ENCODE data around the gene SLC4A7.

Gene SLC4A7

GRCh38 chr3:27354161-27354560, 130.0 kb downstream of the SLC4A7 start:
- H3K27me3 ChIP-seq (ENCODE audit: control insufficient read depth, insufficient read depth, low read length), result no peaks in the 10 kb centered on the region
- H3K36me3 ChIP-seq (ENCODE audit: insufficient read depth, low read length), result peaks cover 4% of the 10 kb centered on the region
- no peaks in the 10 kb centered on the region for H3K9me3 ChIP-seq (replicated peaks; ENCODE audit: low read length)
- H3K4me2 ChIP-seq (ENCODE audit: low read length), result no peak overlapping the region
- no peak overlapping the region for H3K9ac ChIP-seq (ENCODE audit: low read depth, low read length)
- H3K4me3 ChIP-seq (ENCODE audit: low read length), result no peak overlapping the region
- peaks cover 4% of the 10 kb centered on the region for H3K4me1 ChIP-seq (ENCODE audit: control insufficient read depth, insufficient read depth, low read length)

GRCh38 chr3:27353221-27353620, 131.0 kb downstream of the SLC4A7 start:
- H3K27me3 ChIP-seq (ENCODE audit: control insufficient read depth, insufficient read depth, low read length), result no peaks in the 10 kb centered on the region
- no peak overlapping the region for H3K4me2 ChIP-seq (ENCODE audit: low read length)
- H3K4me3 ChIP-seq (ENCODE audit: low read length), result no peak overlapping the region
- H3K9me3 ChIP-seq (replicated peaks; ENCODE audit: low read length), result no peaks in the 10 kb centered on the region
- no peak overlapping the region for H3K9ac ChIP-seq (ENCODE audit: low read depth, low read length)
- H3K4me1 ChIP-seq (ENCODE audit: control insufficient read depth, insufficient read depth, low read length), result peaks cover 3% of the 10 kb centered on the region
- peaks cover 9% of the 10 kb centered on the region for H3K36me3 ChIP-seq (ENCODE audit: insufficient read depth, low read length)

DNA sequence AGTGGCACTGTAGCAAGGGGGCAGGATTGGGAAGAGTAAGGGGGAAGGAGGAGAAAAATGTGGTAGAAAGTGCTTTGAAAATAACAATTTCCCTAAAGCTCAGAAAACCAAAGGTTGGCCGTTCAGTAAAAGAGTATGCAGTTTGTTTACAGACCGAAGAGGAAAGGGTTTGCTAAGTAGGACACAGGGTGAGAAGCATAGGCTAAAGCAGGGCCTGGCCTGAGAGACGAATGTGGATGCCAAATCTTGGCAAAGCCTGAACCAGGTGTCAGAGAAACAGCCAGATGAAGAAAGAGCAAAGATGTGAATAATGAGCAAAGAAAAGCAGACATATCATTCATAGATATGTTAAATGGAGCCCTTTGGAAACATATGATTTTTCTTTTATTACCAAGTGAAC, 132.1 kb downstream of the SLC4A7 start:
- peaks cover 11% of the 10 kb centered on the region for H3K36me3 ChIP-seq (ENCODE audit: insufficient read depth, low read length)
- no peak overlapping the region for H3K4me3 ChIP-seq (ENCODE audit: low read length)
- H3K9me3 ChIP-seq (replicated peaks; ENCODE audit: low read length), result no peaks in the 10 kb centered on the region
- no peak overlapping the region for H3K9ac ChIP-seq (ENCODE audit: low read depth, low read length)
- peaks cover 3% of the 10 kb centered on the region for H3K4me1 ChIP-seq (ENCODE audit: control insufficient read depth, insufficient read depth, low read length)
- H3K27me3 ChIP-seq (ENCODE audit: control insufficient read depth, insufficient read depth, low read length), result no peaks in the 10 kb centered on the region
- no peak overlapping the region for H3K4me2 ChIP-seq (ENCODE audit: low read length)

DNA sequence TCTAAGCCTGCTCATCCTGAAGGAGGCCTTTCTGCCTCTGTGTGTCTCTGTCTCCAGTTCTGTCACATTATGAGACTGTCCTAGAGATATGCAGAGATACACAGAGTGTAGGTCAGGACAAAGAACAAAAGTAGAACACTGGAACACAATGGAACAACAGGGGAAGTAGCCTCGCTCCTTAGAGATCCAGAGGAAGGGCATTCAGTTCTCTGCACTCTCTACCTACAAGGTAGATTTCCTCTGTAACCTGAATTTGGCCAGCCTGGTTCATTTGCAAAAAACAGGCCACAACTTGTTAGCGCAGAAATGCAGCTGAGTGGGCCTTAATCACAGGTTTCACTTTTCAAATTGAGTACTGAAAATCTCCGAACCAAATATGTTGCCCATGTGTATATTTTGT, 134.4 kb downstream of the SLC4A7 start:
- Histone ChIP-seq H3K4me3 (ENCODE audit: low read length) (no peak overlapping the region), H3K4me2 (ENCODE audit: low read length) (no peak overlapping the region), H3K27me3 (ENCODE audit: control insufficient read depth, insufficient read depth, low read length) (no peaks in the 10 kb centered on the region), H3K9ac (ENCODE audit: low read depth, low read length) (no peak overlapping the region), H3K36me3 (ENCODE audit: insufficient read depth, low read length) (peaks cover 15% of the 10 kb centered on the region), H3K4me1 (ENCODE audit: control insufficient read depth, insufficient read depth, low read length) (no peaks in the 10 kb centered on the region), H3K9me3 (replicated peaks; ENCODE audit: low read length) (no peaks in the 10 kb centered on the region)

DNA sequence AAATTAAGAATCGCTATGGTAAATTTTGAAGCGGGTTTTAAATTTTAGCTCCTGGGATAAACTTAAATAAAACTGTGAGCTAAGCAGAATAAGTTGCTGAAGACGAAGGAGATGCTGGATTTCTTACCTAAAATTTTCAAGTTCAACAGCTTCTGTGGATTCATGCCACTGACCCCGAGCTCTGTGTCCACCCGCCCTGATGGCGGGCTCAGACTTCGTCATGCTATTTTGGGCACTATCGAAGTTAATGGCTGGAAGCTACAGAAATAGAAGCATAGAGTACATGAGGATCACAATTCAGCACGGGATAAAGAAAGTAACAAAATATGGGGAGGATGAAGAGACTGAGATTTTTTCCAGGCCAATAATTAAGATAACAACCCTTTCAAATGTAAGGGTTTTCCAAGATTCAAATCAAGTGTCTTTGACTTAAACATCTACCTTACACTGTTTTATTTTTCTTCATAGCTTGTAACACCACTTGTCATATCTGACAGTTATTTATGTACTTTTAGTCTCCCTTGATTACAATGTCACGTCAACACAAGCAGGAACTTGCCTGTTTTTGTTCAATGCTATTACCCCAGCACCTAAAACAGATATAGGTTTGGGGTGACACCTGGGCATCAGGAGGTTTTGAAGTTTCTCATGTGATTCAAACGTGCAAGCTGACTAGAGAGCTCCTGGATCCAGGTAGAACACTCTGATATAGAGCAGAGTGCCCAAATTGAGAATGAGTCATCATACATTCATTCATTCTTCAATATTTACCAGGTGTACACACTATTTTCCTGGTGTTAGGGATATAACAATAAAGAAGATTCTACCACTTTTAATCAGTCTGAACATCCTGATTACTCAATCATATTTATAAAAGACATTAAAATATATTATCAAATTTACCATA, 138.0 kb downstream of the SLC4A7 start:
- Histone ChIP-seq H3K36me3 (ENCODE audit: insufficient read depth, low read length) (peaks cover 11% of the 10 kb centered on the region), H3K9me3 (replicated peaks; ENCODE audit: low read length) (no peaks in the 10 kb centered on the region), H3K4me2 (ENCODE audit: low read length) (no peak overlapping the region), H3K4me3 (ENCODE audit: low read length) (no peak overlapping the region), H3K27me3 (ENCODE audit: control insufficient read depth, insufficient read depth, low read length) (no peaks in the 10 kb centered on the region), H3K9ac (ENCODE audit: low read depth, low read length) (no peak overlapping the region), H3K4me1 (ENCODE audit: control insufficient read depth, insufficient read depth, low read length) (no peaks in the 10 kb centered on the region)

DNA sequence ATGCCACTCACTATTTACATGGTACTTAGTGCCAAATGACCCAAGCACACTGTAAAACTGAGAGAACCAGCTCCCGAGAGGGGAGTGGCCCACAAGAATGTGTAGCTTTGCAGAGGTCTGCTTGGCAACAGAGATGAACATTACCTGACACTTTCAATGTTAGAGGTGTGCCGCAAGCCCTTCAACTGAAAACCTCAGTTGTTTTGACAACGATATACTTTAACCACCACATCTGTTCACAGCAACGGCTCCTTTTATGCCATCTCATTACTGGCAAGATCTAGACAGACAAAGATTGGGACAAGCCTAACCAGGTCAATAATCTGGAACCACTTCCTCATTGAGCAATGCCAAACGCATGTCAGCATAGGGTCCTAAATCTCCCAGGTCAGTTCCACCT, 138.7 kb downstream of the SLC4A7 start:
- Histone ChIP-seq H3K4me2 (ENCODE audit: low read length) (no peak overlapping the region), H3K9me3 (replicated peaks; ENCODE audit: low read length) (no peaks in the 10 kb centered on the region), H3K4me1 (ENCODE audit: control insufficient read depth, insufficient read depth, low read length) (no peaks in the 10 kb centered on the region), H3K27me3 (ENCODE audit: control insufficient read depth, insufficient read depth, low read length) (no peaks in the 10 kb centered on the region), H3K4me3 (ENCODE audit: low read length) (no peak overlapping the region), H3K36me3 (ENCODE audit: insufficient read depth, low read length) (peaks cover 11% of the 10 kb centered on the region), H3K9ac (ENCODE audit: low read depth, low read length) (no peak overlapping the region)

DNA sequence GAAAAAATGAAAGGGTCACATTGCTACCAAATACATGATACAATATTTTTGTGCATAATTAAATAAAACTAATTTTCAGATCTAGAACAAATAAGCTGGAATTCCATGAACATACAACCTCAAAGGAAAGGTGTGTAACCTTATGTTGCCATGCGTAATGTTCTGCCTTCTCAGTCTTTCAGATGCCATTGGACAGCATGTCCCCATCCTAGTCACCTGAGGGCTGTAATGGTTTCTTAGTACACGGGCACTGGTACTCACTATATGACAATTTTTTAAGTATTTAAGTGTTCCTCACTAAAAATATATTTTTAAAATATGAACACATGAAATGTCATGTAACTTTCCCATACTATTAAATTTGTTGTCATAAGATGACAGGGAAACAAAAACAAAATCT, 139.1 kb downstream of the SLC4A7 start:
- no peak overlapping the region for H3K4me2 ChIP-seq (ENCODE audit: low read length)
- peaks cover 11% of the 10 kb centered on the region for H3K36me3 ChIP-seq (ENCODE audit: insufficient read depth, low read length)
- H3K9me3 ChIP-seq (replicated peaks; ENCODE audit: low read length), result no peaks in the 10 kb centered on the region
- no peaks in the 10 kb centered on the region for H3K4me1 ChIP-seq (ENCODE audit: control insufficient read depth, insufficient read depth, low read length)
- H3K4me3 ChIP-seq (ENCODE audit: low read length), result no peak overlapping the region
- H3K9ac ChIP-seq (ENCODE audit: low read depth, low read length), result no peak overlapping the region
- H3K27me3 ChIP-seq (ENCODE audit: control insufficient read depth, insufficient read depth, low read length), result no peaks in the 10 kb centered on the region

GRCh38 chr3:27344192-27344591, 140.0 kb downstream of the SLC4A7 start:
- Histone ChIP-seq H3K36me3 (ENCODE audit: insufficient read depth, low read length) (peaks cover 11% of the 10 kb centered on the region), H3K27me3 (ENCODE audit: control insufficient read depth, insufficient read depth, low read length) (no peaks in the 10 kb centered on the region), H3K9me3 (replicated peaks; ENCODE audit: low read length) (no peaks in the 10 kb centered on the region), H3K4me1 (ENCODE audit: control insufficient read depth, insufficient read depth, low read length) (no peaks in the 10 kb centered on the region), H3K4me3 (ENCODE audit: low read length) (no peak overlapping the region), H3K4me2 (ENCODE audit: low read length) (no peak overlapping the region), H3K9ac (ENCODE audit: low read depth, low read length) (no peak overlapping the region)

GRCh38 chr3:27342267-27342666, 141.9 kb downstream of the SLC4A7 start:
- Histone ChIP-seq H3K9me3 (replicated peaks; ENCODE audit: low read length) (no peaks in the 10 kb centered on the region), H3K27me3 (ENCODE audit: control insufficient read depth, insufficient read depth, low read length) (no peaks in the 10 kb centered on the region), H3K9ac (ENCODE audit: low read depth, low read length) (no peak overlapping the region), H3K4me3 (ENCODE audit: low read length) (no peak overlapping the region), H3K4me2 (ENCODE audit: low read length) (no peak overlapping the region), H3K4me1 (ENCODE audit: control insufficient read depth, insufficient read depth, low read length) (no peaks in the 10 kb centered on the region), H3K36me3 (ENCODE audit: insufficient read depth, low read length) (peaks cover 4% of the 10 kb centered on the region)

- Histone ChIP-seq H3K36me3 (ENCODE audit: insufficient read depth, low read length) (peaks cover 3% of the 10 kb centered on the region), H3K4me3 (ENCODE audit: low read length) (no peak overlapping the region)
These were observed 143.7 kb downstream of the SLC4A7 start for GRCh38 chr3:27340534-27340933.

DNA sequence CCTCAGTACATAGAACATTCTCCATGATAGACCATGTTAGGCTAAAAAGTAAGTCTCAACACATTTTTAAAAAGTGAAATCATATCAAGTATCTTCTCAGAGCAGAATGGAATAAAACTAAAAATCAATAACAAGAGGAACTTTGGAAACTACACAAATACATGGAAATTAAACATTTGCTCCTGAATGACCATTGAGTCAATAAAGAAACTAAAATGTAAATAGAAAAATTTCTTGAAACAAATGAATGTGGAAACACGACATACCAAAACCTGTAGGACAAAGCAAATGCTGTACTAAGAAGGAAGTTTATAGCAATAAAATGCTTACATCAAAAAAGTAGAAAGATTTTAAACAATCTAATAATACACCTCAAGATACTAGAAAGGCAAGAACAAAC, 148.6 kb downstream of the SLC4A7 start:
- Histone ChIP-seq H3K4me1 (ENCODE audit: control insufficient read depth, insufficient read depth, low read length) (no peaks in the 10 kb centered on the region), H3K9me3 (replicated peaks; ENCODE audit: low read length) (no peaks in the 10 kb centered on the region), H3K27me3 (ENCODE audit: control insufficient read depth, insufficient read depth, low read length) (no peaks in the 10 kb centered on the region), H3K4me3 (ENCODE audit: low read length) (no peak overlapping the region), H3K4me2 (ENCODE audit: low read length) (no peak overlapping the region), H3K9ac (ENCODE audit: low read depth, low read length) (no peak overlapping the region), H3K36me3 (ENCODE audit: insufficient read depth, low read length) (peaks cover 2% of the 10 kb centered on the region)

More at GRCh38 chr3:27340534-27340933, 143.7 kb downstream of the SLC4A7 start:
- no peaks in the 10 kb centered on the region for H3K27me3 ChIP-seq (ENCODE audit: control insufficient read depth, insufficient read depth, low read length)
- H3K4me2 ChIP-seq (ENCODE audit: low read length), result no peak overlapping the region
- H3K9me3 ChIP-seq (replicated peaks; ENCODE audit: low read length), result no peaks in the 10 kb centered on the region
- H3K4me1 ChIP-seq (ENCODE audit: control insufficient read depth, insufficient read depth, low read length), result no peaks in the 10 kb centered on the region
- H3K9ac ChIP-seq (ENCODE audit: low read depth, low read length), result no peak overlapping the region

DNA sequence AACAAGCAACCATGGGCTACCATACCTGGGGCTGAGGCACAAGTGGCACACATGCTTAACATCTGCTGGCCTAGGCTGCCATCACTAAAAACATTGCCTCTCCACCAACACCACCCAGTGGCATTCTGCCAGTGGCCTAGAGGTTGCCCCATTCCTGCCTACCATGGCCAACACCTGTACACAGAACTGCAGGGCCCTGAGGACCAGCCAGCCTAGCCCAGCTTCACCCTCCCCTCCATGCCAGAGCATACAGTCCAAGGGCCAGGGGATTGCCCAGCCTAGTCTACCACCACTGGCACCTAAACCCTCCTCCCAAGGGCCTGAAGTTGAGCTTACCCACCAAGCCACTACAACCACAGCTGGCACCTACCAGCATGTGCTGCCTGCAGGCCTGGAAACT, 150.3 kb downstream of the SLC4A7 start:
- no peaks in the 10 kb centered on the region for H3K27me3 ChIP-seq (ENCODE audit: control insufficient read depth, insufficient read depth, low read length)
- H3K4me1 ChIP-seq (ENCODE audit: control insufficient read depth, insufficient read depth, low read length), result no peaks in the 10 kb centered on the region
- H3K4me3 ChIP-seq (ENCODE audit: low read length), result no peak overlapping the region
- H3K9ac ChIP-seq (ENCODE audit: low read depth, low read length), result no peak overlapping the region
- H3K9me3 ChIP-seq (replicated peaks; ENCODE audit: low read length), result no peaks in the 10 kb centered on the region
- peaks cover 2% of the 10 kb centered on the region for H3K36me3 ChIP-seq (ENCODE audit: insufficient read depth, low read length)
- H3K4me2 ChIP-seq (ENCODE audit: low read length), result no peak overlapping the region

Data from skeletal muscle satellite cell (primary cell).